ENCODE measurements around the gene ADGRG6.

- TF ChIP-seq CTCF (IDR thresholded peaks at IDR 0.05) = no peak
- TF ChIP-seq POLR2A (IDR thresholded peaks at IDR 0.05) = no peak
Measured at GRCh38 chr6:142413111-142413510, 111.3 kb downstream of the ADGRG6 start.
